LNCAP (cell line): ENCODE measurements around the gene BACE2.

Experiments
- CTCF ChIP-seq: fragments of 450-650 bp; IDR thresholded peaks from 2 replicates; pipeline ENCODE4 v1.5.1; 2017; ENCODE audit warnings: mild to moderate bottlenecking

BACE2 gene

DNA sequence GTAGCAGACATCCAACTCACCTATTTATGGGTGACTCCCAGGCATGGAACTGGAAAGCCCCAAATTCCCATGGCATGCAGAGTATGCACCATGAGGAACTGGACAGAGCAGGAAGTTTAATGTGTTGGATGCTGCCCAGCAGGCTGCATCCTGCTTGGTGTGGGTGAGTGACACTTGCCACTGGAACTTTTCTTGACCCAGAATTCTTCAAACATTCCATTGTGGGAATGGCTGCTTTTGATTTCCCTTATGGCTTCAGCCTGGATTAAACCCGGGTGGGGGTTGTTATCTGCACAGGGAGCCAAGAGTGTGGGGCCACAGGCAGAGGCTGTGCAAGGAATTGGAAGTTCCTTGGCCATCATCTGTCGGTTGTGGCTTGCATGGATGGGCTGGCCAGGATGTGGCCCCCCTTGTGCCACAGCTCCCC is 26.9 kb upstream of the BACE2 start:
- TF ChIP-seq CTCF, result no peak

DNA sequence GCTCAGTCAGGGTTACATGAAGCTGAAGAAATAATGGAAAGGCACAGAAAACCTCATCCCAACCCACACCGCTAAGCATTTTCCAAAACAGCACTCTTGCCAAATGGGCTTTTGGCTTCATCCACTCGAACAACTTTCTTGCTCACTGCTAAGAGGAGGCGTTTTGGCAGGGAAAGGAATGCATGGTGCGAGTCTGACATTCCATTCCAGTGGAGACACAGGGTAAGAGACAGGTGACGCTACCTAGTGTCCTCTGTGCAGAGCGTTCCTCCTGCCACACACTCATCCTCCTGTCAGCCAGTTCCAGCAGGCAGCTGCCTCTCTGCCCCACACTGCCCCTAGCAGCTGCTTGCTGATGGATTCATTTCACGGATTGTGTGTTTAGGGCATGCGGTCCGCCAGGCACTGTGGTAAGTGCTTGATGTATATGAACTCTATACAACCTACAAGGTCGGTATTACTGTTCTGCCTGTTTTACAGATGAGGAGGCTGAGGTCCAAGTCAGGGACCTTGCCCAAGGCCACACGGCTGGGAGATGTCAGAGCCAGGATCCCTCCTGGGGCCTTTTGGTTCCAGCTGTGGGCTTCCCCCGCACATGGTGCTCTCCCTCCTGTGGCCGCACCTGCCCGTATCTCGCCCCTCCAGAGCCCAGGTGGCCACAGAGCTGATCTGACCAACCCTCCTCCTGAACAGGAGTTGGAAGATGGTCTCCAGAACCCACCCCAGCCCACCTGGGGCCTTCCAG is 25.7 kb upstream of the BACE2 start:
- no peak for TF ChIP-seq CTCF

GRCh38 chr21:41143596-41144325 is 24.2 kb upstream of the BACE2 start:
- TF ChIP-seq CTCF, result no peak

DNA sequence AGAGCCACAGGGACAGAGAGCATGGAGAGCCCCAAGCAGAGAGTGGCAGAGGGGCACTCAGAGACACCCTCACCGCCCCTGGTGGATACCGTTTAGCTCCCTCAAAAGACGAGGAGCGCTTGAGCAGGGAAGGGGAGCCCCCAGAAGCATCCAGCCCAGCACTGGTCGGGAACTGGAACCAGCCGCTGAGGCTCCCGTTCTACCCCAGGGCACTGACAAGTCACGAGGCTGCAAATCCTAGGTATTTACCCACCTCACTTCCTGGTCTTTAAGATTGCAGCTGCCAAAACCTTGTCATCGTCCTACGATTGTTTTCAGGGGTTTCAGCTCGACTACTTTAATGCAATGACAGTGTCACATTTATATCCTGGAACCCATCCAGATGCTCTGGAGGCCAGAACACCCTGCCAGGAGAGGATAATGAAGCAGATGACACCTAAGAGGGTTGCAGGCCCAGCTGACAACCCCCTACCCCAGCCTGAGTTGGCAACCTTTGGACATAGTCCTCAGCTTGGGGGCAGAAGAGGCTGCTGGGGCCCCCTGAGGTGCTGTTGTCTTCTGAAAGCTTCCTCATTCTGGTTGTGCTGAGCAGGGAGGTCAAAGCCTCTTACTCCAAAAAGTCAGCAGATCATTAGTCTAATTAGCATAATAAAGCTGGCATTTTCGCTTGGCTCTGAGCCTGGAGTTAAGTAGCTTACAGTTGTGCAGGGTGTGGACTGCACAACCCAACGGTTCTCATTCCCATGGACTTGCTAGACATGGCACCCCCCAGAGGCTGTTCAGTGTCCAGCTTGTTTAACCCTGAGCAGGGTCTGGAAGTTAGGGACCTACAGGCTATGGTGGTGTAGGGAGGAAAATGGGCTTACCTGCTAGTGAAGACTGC is 20.6 kb upstream of the BACE2 start:
- no peak for TF ChIP-seq CTCF

GRCh38 chr21:41147979-41148355 is 20.0 kb upstream of the BACE2 start:
- no peak for TF ChIP-seq CTCF

GRCh38 chr21:41148798-41149197 is 19.2 kb upstream of the BACE2 start:
- no peak for TF ChIP-seq CTCF

DNA sequence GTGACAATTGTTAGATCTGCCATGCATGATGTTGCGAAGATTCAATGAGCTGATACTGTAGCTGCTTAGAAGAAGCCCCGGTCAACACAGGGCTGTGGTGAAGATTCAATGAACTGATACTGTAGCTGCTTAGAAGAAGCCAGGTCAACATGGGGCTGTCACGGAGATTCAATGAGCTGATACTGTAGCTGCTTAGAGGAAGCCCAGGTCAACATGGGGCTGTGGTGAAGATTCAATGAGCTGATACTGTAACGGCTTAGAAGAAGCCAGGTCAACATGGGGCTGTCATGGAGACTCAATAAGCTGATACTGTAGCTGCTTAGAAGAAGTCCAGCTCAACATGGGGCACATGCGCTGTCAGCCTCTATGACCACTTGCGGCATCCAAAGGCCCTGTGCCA is 18.8 kb upstream of the BACE2 start:
- TF ChIP-seq CTCF, result no peak
